HCT116 (cell line): Measurements from ENCODE around the gene FTO.

ENCODE experiments used
- CBX3 ChIP-seq: IDR thresholded peaks from 2 replicates; pipeline ENCODE4 v1.6.1; 2012; ENCODE audit warnings: low read depth
- CEBPB ChIP-seq: IDR thresholded peaks from 2 replicates; pipeline ENCODE4 v1.6.1; 2012; ENCODE audit warnings: low read depth
- CTCF ChIP-seq, 3 experiments: fragments of 200-600 bp in 1 of 3; sonication (generic) in 1 of 3; IDR thresholded peaks in 2 of 3; conservative IDR thresholded peaks in 1 of 3; 2 replicates each; pipeline ENCODE4 v1.5.1; 2012 to 2017; ENCODE audit warnings: low read depth in 2 of 3, low read length in 2 of 3, antibody characterized with exemption in 1 of 3, borderline replicate concordance in 1 of 3, control low read depth in 1 of 3, mild to moderate bottlenecking in 1 of 3, mixed read lengths in 1 of 3, mixed run types in 1 of 3, moderate library complexity in 1 of 3; ENCODE audit not compliant: insufficient read depth in 1 of 3
- EZH2phosphoT487 ChIP-seq: fragments of 200-600 bp; IDR thresholded peaks from 2 replicates; pipeline ENCODE4 v1.6.1; 2018; ENCODE audit warnings: antibody characterized with exemption, borderline replicate concordance
- POLR2A ChIP-seq: IDR thresholded peaks from 2 replicates; pipeline ENCODE4 v1.7.0; 2011; ENCODE audit warnings: borderline replicate concordance; ENCODE audit not compliant: insufficient read depth, insufficient read length; ENCODE audit errors: extremely low read depth
- POLR2AphosphoS5 ChIP-seq: IDR thresholded peaks from 2 replicates; pipeline ENCODE4 v1.6.1; 2011; ENCODE audit warnings: mild to moderate bottlenecking, low read depth, low read length, moderate library complexity
- RAD21 ChIP-seq: IDR thresholded peaks from 2 replicates; pipeline ENCODE4 v1.6.1; 2012; ENCODE audit warnings: low read depth, mild to moderate bottlenecking
- SIN3A ChIP-seq: IDR thresholded peaks from 2 replicates; pipeline ENCODE4 v1.6.1; 2012; ENCODE audit warnings: low read depth
- YY1 ChIP-seq: IDR thresholded peaks from 2 replicates; pipeline ENCODE4 v1.6.1; 2011; ENCODE audit warnings: low read length, low read depth, moderate library complexity, mild to moderate bottlenecking; ENCODE audit not compliant: insufficient replicate concordance; ENCODE audit errors: extremely low read depth
- ZBTB33 ChIP-seq: IDR thresholded peaks from 2 replicates; pipeline ENCODE4 v1.6.1; 2011; ENCODE audit warnings: mild to moderate bottlenecking, low read length, moderate library complexity; ENCODE audit not compliant: insufficient replicate concordance; ENCODE audit errors: extremely low read depth
- ZNF274 ChIP-seq: fragments of 200-500 bp; sonication (Bioruptor generic); IDR thresholded peaks from 2 replicates; pipeline ENCODE4 v1.6.1; 2014; ENCODE audit warnings: mild to moderate bottlenecking, low read depth, low read length, inconsistent platforms

- TF ChIP-seq SIN3A: no peak
- TF ChIP-seq EZH2phosphoT487: no peak
- TF ChIP-seq CTCF (IDR thresholded peaks at IDR 0.05 in 2 of 3, conservative IDR thresholded peaks at IDR 0.05 in 1 of 3; ENCODE audit: borderline replicate concordance in 1 of 3, insufficient read depth in 1 of 3, low read depth in 2 of 3, low read length in 2 of 3): no peak
- TF ChIP-seq ZNF274: no peak
- TF ChIP-seq RAD21: no peak
- no peak for TF ChIP-seq CEBPB
- TF ChIP-seq POLR2AphosphoS5: no peak
- no peak for TF ChIP-seq CBX3
- TF ChIP-seq POLR2A: no peak
- no peak for TF ChIP-seq YY1
- TF ChIP-seq ZBTB33: no peak
These were observed 365.8 kb downstream of the FTO start for GRCh38 chr16:54069601-54070239.
